Peyer's patch (tissue), 4 donors: Measurements from ENCODE around the gene TACR3. TPM values are rescaled to one million over a fixed set of nuclear protein-coding genes. Genes with fewer than 3 reads are reported as not detected.
"Not testable (repeated sequence)": the region's sequence is repeated elsewhere in the genome, so short reads cannot be mapped to it uniquely, and the experiment has no call there.

ENCODE experiments used
- DNase-seq, 3 donors: peaks; one replicate each; pipeline ENCODE4 v3.0.0-alpha.2; 2017 to 2019
- H3K27ac ChIP-seq, 4 donors: fragments of 200-600 bp; sonication (generic); one replicate each; pipeline ENCODE4 v1.5.1; 2016 to 2019
- H3K27me3 ChIP-seq, 2 donors: fragments of 200-600 bp; sonication (generic); one replicate each; pipeline ENCODE4 v1.5.1; 2019
- H3K36me3 ChIP-seq, 3 donors: fragments of 200-600 bp; sonication (generic); one replicate each; pipeline ENCODE4 v1.5.1; 2016 to 2019
- H3K4me1 ChIP-seq, 4 donors: fragments of 200-600 bp; sonication (generic); one replicate each; pipeline ENCODE4 v1.5.1; 2016 to 2019
- H3K4me3 ChIP-seq, 4 donors: fragments of 200-600 bp; sonication (generic); 1 replicate in 3 of 4; 2 replicates in 1 of 4; pipeline ENCODE4 v1.5.1; 2016 to 2019; ENCODE audit warnings: mild to moderate bottlenecking in 1 of 4
- H3K9me3 ChIP-seq, 4 donors: fragments of 200-600 bp; sonication (generic); one replicate each; pipeline ENCODE4 v1.5.1; 2016 to 2019; ENCODE audit warnings: mild to moderate bottlenecking in 1 of 4
- CTCF ChIP-seq, 6 experiments: fragments of 450-650 bp in 4 of 6; fragments of 200-600 bp in 2 of 6; sonication (generic) in 1 of 6; IDR thresholded peaks; one replicate each; pipeline ENCODE4 v1.5.1; 2017 to 2019; ENCODE audit warnings: antibody characterized with exemption in 6 of 6, mild to moderate bottlenecking in 3 of 6, moderate library complexity in 1 of 6
- POLR2A ChIP-seq, 2 donors: fragments of 450-650 bp; IDR thresholded peaks; one replicate each; pipeline ENCODE4 v1.5.1; 2017; ENCODE audit warnings: antibody characterized with exemption in 2 of 2, mild to moderate bottlenecking in 2 of 2, moderate library complexity in 2 of 2
- total RNA-seq, 4 donors: library from RNA; depleted of rRNA; stranded (reverse); fragments of >200 nt; gene quantifications; one replicate each; pipeline ENCODE4 v1.1.0, GENCODE V29; 2016

The TACR3 gene
- total RNA-seq, 4 donors from 2014 or later, result not detected

- no peak overlapping the region for H3K27ac ChIP-seq
- H3K27me3 ChIP-seq, result no peaks in the 10 kb centered on the region
- no peak overlapping the region for H3K4me3 ChIP-seq
- H3K9me3 ChIP-seq, result no peaks in the 10 kb centered on the region
- no peaks in the 10 kb centered on the region for H3K4me1 ChIP-seq
- H3K36me3 ChIP-seq, result no peaks in the 10 kb centered on the region
- no peak for TF ChIP-seq CTCF (IDR thresholded peaks at IDR 0.05)
- no peak for TF ChIP-seq POLR2A (IDR thresholded peaks at IDR 0.05)
- no peak for DNase-seq
Measured at GRCh38 chr4:103567591-103567990, 152.2 kb downstream of the TACR3 start.

- H3K27me3 ChIP-seq, DNase-seq, H3K27ac ChIP-seq, H3K4me3 ChIP-seq, H3K36me3 ChIP-seq, H3K4me1 ChIP-seq, H3K9me3 ChIP-seq: not testable (repeated sequence)
Measured at GRCh38 chr4:103559178-103559577, 160.6 kb downstream of the TACR3 start.
